Panc1 (cell line): ENCODE measurements around the gene NOP53.
"Not testable (repeated sequence)": the region's sequence is repeated elsewhere in the genome, so short reads cannot be mapped to it uniquely, and the experiment has no call there.

ENCODE experiments used
- POLR2AphosphoS5 ChIP-seq: IDR thresholded peaks from 2 replicates; pipeline ENCODE4 v1.6.1; 2012; ENCODE audit warnings: mild to moderate bottlenecking, low read depth, low read length, moderate library complexity
- SIN3A ChIP-seq: IDR thresholded peaks from 2 replicates; pipeline ENCODE4 v1.6.1; 2012; ENCODE audit warnings: low read depth, mild to moderate bottlenecking, low read length, moderate library complexity, borderline replicate concordance; ENCODE audit not compliant: insufficient read depth
- TF ChIP-seq, protein P1 (sequence below): fragments of 450-650 bp; IDR thresholded peaks from 2 replicates; pipeline ENCODE4 v1.5.1; 2017; ENCODE audit warnings: mild to moderate bottlenecking

DNA sequence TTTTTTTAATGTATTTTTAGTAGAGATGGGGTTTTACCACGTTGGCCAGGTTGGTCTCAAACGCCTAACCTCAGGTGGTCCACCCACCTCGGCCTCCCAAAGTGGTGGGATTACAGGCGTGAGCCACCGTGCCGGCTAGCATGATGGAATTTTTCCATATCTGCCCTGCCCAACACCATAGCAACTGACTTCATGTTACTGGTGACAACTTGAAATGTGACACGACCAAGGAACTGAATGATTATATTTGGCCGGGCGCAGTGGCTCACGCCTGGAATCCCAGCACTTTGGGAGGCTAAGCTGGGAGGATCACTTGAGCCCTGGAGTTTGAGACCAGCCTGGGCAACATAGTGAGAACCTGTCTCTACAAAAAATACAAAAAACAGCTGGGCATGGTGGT lies 42.0 kb downstream of the NOP53 start:
- TF ChIP-seq, protein P1, sequence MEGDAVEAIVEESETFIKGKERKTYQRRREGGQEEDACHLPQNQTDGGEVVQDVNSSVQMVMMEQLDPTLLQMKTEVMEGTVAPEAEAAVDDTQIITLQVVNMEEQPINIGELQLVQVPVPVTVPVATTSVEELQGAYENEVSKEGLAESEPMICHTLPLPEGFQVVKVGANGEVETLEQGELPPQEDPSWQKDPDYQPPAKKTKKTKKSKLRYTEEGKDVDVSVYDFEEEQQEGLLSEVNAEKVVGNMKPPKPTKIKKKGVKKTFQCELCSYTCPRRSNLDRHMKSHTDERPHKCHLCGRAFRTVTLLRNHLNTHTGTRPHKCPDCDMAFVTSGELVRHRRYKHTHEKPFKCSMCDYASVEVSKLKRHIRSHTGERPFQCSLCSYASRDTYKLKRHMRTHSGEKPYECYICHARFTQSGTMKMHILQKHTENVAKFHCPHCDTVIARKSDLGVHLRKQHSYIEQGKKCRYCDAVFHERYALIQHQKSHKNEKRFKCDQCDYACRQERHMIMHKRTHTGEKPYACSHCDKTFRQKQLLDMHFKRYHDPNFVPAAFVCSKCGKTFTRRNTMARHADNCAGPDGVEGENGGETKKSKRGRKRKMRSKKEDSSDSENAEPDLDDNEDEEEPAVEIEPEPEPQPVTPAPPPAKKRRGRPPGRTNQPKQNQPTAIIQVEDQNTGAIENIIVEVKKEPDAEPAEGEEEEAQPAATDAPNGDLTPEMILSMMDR, result not testable (repeated sequence)
- not testable (repeated sequence) for TF ChIP-seq POLR2AphosphoS5, SIN3A
